BLaER1 treated with 17β-estradiol and CSF1 and Interleukin-3, amounts not matched to agents 10 nM and 100 nM (cell line): Measurements from ENCODE around the gene LYPD6B.

ENCODE experiments used
- H3K27ac ChIP-seq, 11 experiments: shearing (Covaris generic); formaldehyde crosslinking; 2 replicates each; pipeline ENCODE4 v1.8.1; 2022
- H3K27me3 ChIP-seq, 11 experiments: shearing (Covaris generic); formaldehyde crosslinking; 2 replicates each; pipeline ENCODE4 v1.8.1; 2022
- H3K36me3 ChIP-seq, 11 experiments: shearing (Covaris generic); formaldehyde crosslinking; 2 replicates each; pipeline ENCODE4 v1.8.1; 2022
- H3K4me1 ChIP-seq, 10 experiments: shearing (Covaris generic); formaldehyde crosslinking; 2 replicates each; pipeline ENCODE4 v1.8.1; 2022
- H3K4me2 ChIP-seq, 11 experiments: shearing (Covaris generic); formaldehyde crosslinking; 2 replicates each; pipeline ENCODE4 v1.8.1; 2022
- H3K4me3 ChIP-seq, 10 experiments: shearing (Covaris generic); formaldehyde crosslinking; 2 replicates each; pipeline ENCODE4 v1.8.1; 2022
- H3K9ac ChIP-seq, 11 experiments: shearing (Covaris generic); formaldehyde crosslinking; 2 replicates each; pipeline ENCODE4 v1.8.1; 2022
- H3K9me3 ChIP-seq, 11 experiments: shearing (Covaris generic); formaldehyde crosslinking; replicated peaks in 1 of 11; 2 replicates each; pipeline ENCODE4 v1.8.1; 2022
- H4K20me1 ChIP-seq, 11 experiments: shearing (Covaris generic); formaldehyde crosslinking; 2 replicates each; pipeline ENCODE4 v1.8.1; 2022
- Cebpa-rat ChIP-seq, 11 experiments: shearing (Covaris generic); IDR thresholded peaks; 2 replicates each; pipeline ENCODE4 v1.8.1; 2022

Gene LYPD6B

GRCh38 chr2:149132901-149133300, 94.4 kb downstream of the LYPD6B start:
- Histone ChIP-seq H3K36me3 (no peaks in the 10 kb centered on the region), H3K4me1 (peaks cover 12 to 65% (median 34%) of the 10 kb centered on the region in 10 experiments), H3K27me3 (peaks cover 0 to 78% (median 40%) of the 10 kb centered on the region in 11 experiments; a peak in 17 of 22 replicates), H3K4me2 (peak overlapping the region in 6 of 11 experiments; percentile 14 to 94 (median 32); a peak in 9 of 22 replicates), H3K4me3 (no peak overlapping the region), H3K9me3 (no peaks in the 10 kb centered on the region), H3K27ac (no peak overlapping the region), H3K9ac (no peak overlapping the region), H4K20me1 (peaks cover 0 to 14% (median 0%) of the 10 kb centered on the region in 11 experiments; a peak in 6 of 22 replicates)
- TF ChIP-seq Cebpa-rat (IDR thresholded peaks at IDR 0.05) = no peak

GRCh38 chr2:149134335-149134923, 95.9 kb downstream of the LYPD6B start:
- no peaks in the 10 kb centered on the region for H3K9me3 ChIP-seq
- H3K27ac ChIP-seq = no peak overlapping the region
- H3K9ac ChIP-seq = no peak overlapping the region
- H3K27me3 ChIP-seq = peaks cover 0 to 81% (median 39%) of the 10 kb centered on the region in 11 experiments; a peak in 17 of 22 replicates
- H4K20me1 ChIP-seq = peaks cover 0 to 14% (median 0%) of the 10 kb centered on the region in 11 experiments; a peak in 6 of 22 replicates
- peaks cover 9 to 50% (median 22%) of the 10 kb centered on the region in 10 experiments for H3K4me1 ChIP-seq
- H3K4me3 ChIP-seq = no peak overlapping the region
- H3K4me2 ChIP-seq = no peak overlapping the region
- H3K36me3 ChIP-seq = no peaks in the 10 kb centered on the region
- TF ChIP-seq Cebpa-rat (IDR thresholded peaks at IDR 0.05) = no peak

- Histone ChIP-seq H3K4me3 (no peak overlapping the region), H3K9ac (no peak overlapping the region), H4K20me1 (0 out of 22 replicates have a peak, but pooled peaks cover 0 to 5% (median 0%) of the 10 kb centered on the region in 11 experiments), H3K9me3 (no peaks in the 10 kb centered on the region), H3K27me3 (peaks cover 0 to 80% (median 28%) of the 10 kb centered on the region in 11 experiments; a peak in 16 of 22 replicates), H3K4me1 (peaks cover 4 to 34% (median 9%) of the 10 kb centered on the region in 10 experiments; a peak in 15 of 20 replicates), H3K4me2 (no peak overlapping the region), H3K27ac (no peak overlapping the region), H3K36me3 (no peaks in the 10 kb centered on the region)
- no peak for TF ChIP-seq Cebpa-rat (IDR thresholded peaks at IDR 0.05)
Measured at GRCh38 chr2:149136111-149136510, 97.6 kb downstream of the LYPD6B start.

GRCh38 chr2:149141046-149141445, 102.5 kb downstream of the LYPD6B start:
- Histone ChIP-seq H3K4me1 (peaks cover 13 to 20% (median 18%) of the 10 kb centered on the region in 10 experiments), H3K27me3 (peaks cover 0 to 68% (median 11%) of the 10 kb centered on the region in 11 experiments; a peak in 9 of 22 replicates), H3K9me3 (no peaks in the 10 kb centered on the region), H3K4me3 (no peak overlapping the region), H3K36me3 (no peaks in the 10 kb centered on the region), H3K27ac (no peak overlapping the region), H3K4me2 (no peak overlapping the region), H3K9ac (no peak overlapping the region), H4K20me1 (0 out of 22 replicates have a peak, but pooled peaks cover 0 to 3% (median 0%) of the 10 kb centered on the region in 11 experiments)
- no peak for TF ChIP-seq Cebpa-rat (IDR thresholded peaks at IDR 0.05)

GRCh38 chr2:149143734-149144133, 105.2 kb downstream of the LYPD6B start:
- TF ChIP-seq Cebpa-rat (IDR thresholded peaks at IDR 0.05) = no peak
- Histone ChIP-seq H3K9ac (no peak overlapping the region), H3K4me2 (no peak overlapping the region)

GRCh38 chr2:149145314-149146295, 107.1 kb downstream of the LYPD6B start:
- Histone ChIP-seq H3K4me1 (peaks cover 14 to 24% (median 18%) of the 10 kb centered on the region in 10 experiments), H3K27ac (peak overlapping the region in 2 of 11 experiments; percentile 3 to 48; a peak in 2 of 22 replicates), H3K36me3 (no peaks in the 10 kb centered on the region), H3K9me3 (no peaks in the 10 kb centered on the region), H3K4me2 (peak overlapping the region; percentile 24 to 86 (median 65)), H3K9ac (no peak overlapping the region), H4K20me1 (0 out of 22 replicates have a peak, but pooled peaks cover 0 to 3% (median 0%) of the 10 kb centered on the region in 11 experiments), H3K4me3 (no peak overlapping the region), H3K27me3 (peaks cover 0 to 75% (median 8%) of the 10 kb centered on the region in 11 experiments; a peak in 10 of 22 replicates)
- peak in 2 of 11 experiments; percentile 5 to 24; a peak in 1 of 22 replicates for TF ChIP-seq Cebpa-rat (IDR thresholded peaks at IDR 0.05)

More at GRCh38 chr2:149143734-149144133, 105.2 kb downstream of the LYPD6B start:
- H3K4me3 ChIP-seq = no peak overlapping the region
- H3K4me1 ChIP-seq = peaks cover 17 to 24% (median 21%) of the 10 kb centered on the region in 10 experiments
- no peaks in the 10 kb centered on the region for H3K9me3 ChIP-seq
- no peaks in the 10 kb centered on the region for H3K36me3 ChIP-seq
- H3K27me3 ChIP-seq = peaks cover 0 to 79% (median 8%) of the 10 kb centered on the region in 11 experiments; a peak in 11 of 22 replicates
- H4K20me1 ChIP-seq = 0 out of 22 replicates have a peak, but pooled peaks cover 0 to 3% (median 0%) of the 10 kb centered on the region in 11 experiments
- H3K27ac ChIP-seq = no peak overlapping the region

- Histone ChIP-seq H3K36me3 (no peaks in the 10 kb centered on the region), H3K4me3 (no peak overlapping the region), H3K27ac (no peak overlapping the region), H3K9ac (no peak overlapping the region), H3K4me1 (peaks cover 23 to 28% (median 27%) of the 10 kb centered on the region in 10 experiments), H3K4me2 (peak overlapping the region in 1 of 11 experiments; percentile 82; a peak in 1 of 22 replicates), H4K20me1 (0 out of 22 replicates have a peak, but pooled peaks cover 0 to 3% (median 0%) of the 10 kb centered on the region in 11 experiments), H3K27me3 (peaks cover 0 to 73% (median 8%) of the 10 kb centered on the region in 11 experiments; a peak in 10 of 22 replicates), H3K9me3 (no peaks in the 10 kb centered on the region)
- no peak for TF ChIP-seq Cebpa-rat (IDR thresholded peaks at IDR 0.05)
Measured at GRCh38 chr2:149146876-149147275, 108.4 kb downstream of the LYPD6B start.

GRCh38 chr2:149148194-149149006, 109.9 kb downstream of the LYPD6B start:
- no peak for TF ChIP-seq Cebpa-rat (IDR thresholded peaks at IDR 0.05)
- Histone ChIP-seq H3K27me3 (peaks cover 0 to 72% (median 8%) of the 10 kb centered on the region in 11 experiments; a peak in 10 of 22 replicates), H3K4me2 (no peak overlapping the region), H3K4me1 (peaks cover 38 to 43% (median 42%) of the 10 kb centered on the region in 10 experiments), H4K20me1 (0 out of 22 replicates have a peak, but pooled peaks cover 0 to 3% (median 0%) of the 10 kb centered on the region in 11 experiments), H3K27ac (no peak overlapping the region), H3K4me3 (no peak overlapping the region), H3K9me3 (no peaks in the 10 kb centered on the region), H3K9ac (no peak overlapping the region), H3K36me3 (no peaks in the 10 kb centered on the region)
